Occipital lobe (tissue), 2 donors: ENCODE results near the gene LGR4. TPM values are rescaled to one million over a fixed set of nuclear protein-coding genes. Genes with fewer than 3 reads are reported as not detected.

Experiments
- DNase-seq: peaks from one replicate; lab custom pipeline; 2025; lab: John Stamatoyannopoulos, UW
- total RNA-seq: library from RNA; depleted of rRNA; stranded (reverse); fragments of >200 nt; gene quantifications from one replicate; pipeline ENCODE4 v1.2.3, GENCODE V29; 2014

Gene LGR4
- total RNA-seq, 1 donor from 2014 or later = 19.0 TPM

GRCh38 chr11:27431808-27432207 lies 40.8 kb downstream of the LGR4 start:
- no peak for DNase-seq

- DNase-seq = no peak
These were observed 42.7 kb downstream of the LGR4 start for GRCh38 chr11:27429761-27430393.

GRCh38 chr11:27427183-27427980 lies 45.2 kb downstream of the LGR4 start:
- DNase-seq = no peak

- DNase-seq = no peak
These were observed 46.8 kb downstream of the LGR4 start for GRCh38 chr11:27425814-27426213.

- no peak for DNase-seq
These were observed 49.5 kb downstream of the LGR4 start for GRCh38 chr11:27423125-27423524.

GRCh38 chr11:27421819-27422494 lies 50.6 kb downstream of the LGR4 start:
- DNase-seq = no peak

- no peak for DNase-seq
These were observed 51.6 kb downstream of the LGR4 start for GRCh38 chr11:27420722-27421572.

- no peak for DNase-seq
These were observed 52.4 kb downstream of the LGR4 start for GRCh38 chr11:27420217-27420616.

GRCh38 chr11:27418356-27418755 lies 54.2 kb downstream of the LGR4 start:
- DNase-seq = no peak

- no peak for DNase-seq
These were observed 55.9 kb downstream of the LGR4 start for GRCh38 chr11:27416568-27417176.

GRCh38 chr11:27414644-27415043 lies 57.9 kb downstream of the LGR4 start:
- DNase-seq = no peak

GRCh38 chr11:27413218-27413617 lies 59.4 kb downstream of the LGR4 start:
- DNase-seq = no peak

- DNase-seq = no peak
These were observed 60.3 kb downstream of the LGR4 start for GRCh38 chr11:27412192-27412691.

GRCh38 chr11:27411328-27411727 lies 61.3 kb downstream of the LGR4 start:
- no peak for DNase-seq

GRCh38 chr11:27410272-27410671 lies 62.3 kb downstream of the LGR4 start:
- DNase-seq = no peak

- no peak for DNase-seq
These were observed 62.8 kb downstream of the LGR4 start for GRCh38 chr11:27409742-27410141.

GRCh38 chr11:27409049-27409448 lies 63.5 kb downstream of the LGR4 start:
- no peak for DNase-seq

- no peak for DNase-seq
These were observed 64.3 kb downstream of the LGR4 start for GRCh38 chr11:27408246-27408800.

- no peak for DNase-seq
These were observed 65.9 kb downstream of the LGR4 start for GRCh38 chr11:27406498-27407354.

- no peak for DNase-seq
These were observed 67.5 kb downstream of the LGR4 start for GRCh38 chr11:27405134-27405533.
